ENCODE data around the gene GREB1. TPM values are rescaled to one million over a fixed set of nuclear protein-coding genes. Genes with fewer than 3 reads are reported as not detected.

GREB1 gene
- total RNA-seq, 1 experiment from 2014 or later, result 0.37 TPM

- no peak overlapping the region for H3K4me3 ChIP-seq
- TF ChIP-seq EZH2 (IDR thresholded peaks at IDR 0.05; ENCODE audit: low read depth) (no peak), CTCF (conservative IDR thresholded peaks at IDR 0.05) (no peak)
- H3K27ac ChIP-seq, result no peak overlapping the region
- H2AFZ ChIP-seq, result no peak overlapping the region
- H3K4me2 ChIP-seq, result no peak overlapping the region
- H3F3A ChIP-seq (ENCODE audit: insufficient read depth, low read depth), result peaks cover 45% of the 10 kb centered on the region
- H3K9me3 ChIP-seq (ENCODE audit: insufficient read depth, low read depth), result no peaks in the 10 kb centered on the region
- H3K27me3 ChIP-seq (ENCODE audit: insufficient read depth, low read depth), result no peaks in the 10 kb centered on the region
- no TSS peak for BruUV-seq (replicated peaks)
- H3K9me2 ChIP-seq (ENCODE audit: insufficient read depth), result no peaks in the 10 kb centered on the region
- ChIA-PET CTCF (no interaction called here), POLR2A (ENCODE audit: unreplicated experiment) (no interaction called here)
- no peaks in the 10 kb centered on the region for H4K20me1 ChIP-seq (ENCODE audit: insufficient read depth)
- DNase-seq, result peak in 1 of 2 experiments; percentile 13
- peaks cover 57% of the 10 kb centered on the region for H3K4me1 ChIP-seq (replicated peaks; ENCODE audit: insufficient read depth)
- H3K36me3 ChIP-seq (ENCODE audit: low read depth), result no peaks in the 10 kb centered on the region
- H3K79me2 ChIP-seq (ENCODE audit: low read depth), result no peaks in the 10 kb centered on the region
- intact Hi-C loops (cut with micrococcal nuclease; ENCODE audit: unreplicated experiment), result loop anchor here (10.0 kb wide), 2 partner anchors 1024 to 1314 kb away; partner anchors contain the start of gene TRIB2
Observed at GRCh38 chr2:11691076-11691660, 157.3 kb downstream of the GREB1 start.

Small RNA genes lying within 50 kb of the gene (microRNA-seq; reads per million reads assigned to microRNA genes)
- gene MIR4429 (ENCODE audit: borderline number of aligned reads, borderline replicate concordance), result not detected

Other genes with a start within 250 kb of the GREB1 start
- gene ROCK2, start 189.4 kb upstream of the GREB1 start, total RNA-seq (2021), result 28.5 and 38.0 TPM in 2 replicates
- gene E2F6, start 67.9 kb upstream of the GREB1 start, total RNA-seq (2021), result 13.4 and 15.2 TPM in 2 replicates
- gene NTSR2, start 136.2 kb downstream of the GREB1 start, total RNA-seq (2021), result not detected in 2 replicates
- 24.1 and 43.1 TPM in 2 replicates for gene LPIN1, start 212.6 kb downstream of the GREB1 start, total RNA-seq (2021)